ENCODE results near the gene LXN.

LXN gene

GRCh38 chr3:158672215-158673176, at the start of gene LXN:
TSS of gene LXN (minus strand) at chr3:158672648. CDS start at chr3:158672478, 170 bp downstream.
- peak; percentile 46 for TF ChIP-seq CTCF (conservative IDR thresholded peaks at IDR 0.05; ENCODE audit: low read length)
- peak; percentile 47 for DNase-seq (ENCODE audit: low read depth)
- peak within 1 kb of the TSS; percentile 48 for H3K4me3 ChIP-seq (ENCODE audit: low read length)

- no peak for TF ChIP-seq CTCF (conservative IDR thresholded peaks at IDR 0.05; ENCODE audit: low read length)
- H3K4me3 ChIP-seq (ENCODE audit: low read length): no peak overlapping the region
- DNase-seq (ENCODE audit: low read depth): no peak
These were observed 49.7 kb upstream of the LXN start for GRCh38 chr3:158722108-158722507.

GRCh38 chr3:158718490-158719170, 46.2 kb upstream of the LXN start:
- no peak overlapping the region for H3K4me3 ChIP-seq (ENCODE audit: low read length)
- no peak for TF ChIP-seq CTCF (conservative IDR thresholded peaks at IDR 0.05; ENCODE audit: low read length)
- peak; percentile 88 for DNase-seq (ENCODE audit: low read depth)

GRCh38 chr3:158717576-158717975, 45.1 kb upstream of the LXN start:
- DNase-seq (ENCODE audit: low read depth): no peak
- TF ChIP-seq CTCF (conservative IDR thresholded peaks at IDR 0.05; ENCODE audit: low read length): no peak
- H3K4me3 ChIP-seq (ENCODE audit: low read length): no peak overlapping the region

GRCh38 chr3:158713094-158713499, 40.6 kb upstream of the LXN start:
- DNase-seq (ENCODE audit: low read depth): no peak
- TF ChIP-seq CTCF (conservative IDR thresholded peaks at IDR 0.05; ENCODE audit: low read length): no peak
- H3K4me3 ChIP-seq (ENCODE audit: low read length): no peak overlapping the region

- no peak for TF ChIP-seq CTCF (conservative IDR thresholded peaks at IDR 0.05; ENCODE audit: low read length)
- no peak overlapping the region for H3K4me3 ChIP-seq (ENCODE audit: low read length)
- DNase-seq (ENCODE audit: low read depth): no peak
These were observed 40.0 kb upstream of the LXN start for GRCh38 chr3:158712443-158712842.

Data from AG10803 (cell line).